PC-3 (cell line): Measurements from ENCODE around the gene RSL1D1. TPM values are rescaled to one million over a fixed set of nuclear protein-coding genes. Genes with fewer than 3 reads are reported as not detected.

Experiments used
- ATAC-seq: fragments of 200-7000 bp; cut with Tn5 transposase; 2 replicates; pipeline ENCODE4 v1.9.1; 2020; ENCODE audit warnings: mild to moderate bottlenecking, moderate library complexity
- BruUV-seq: library from RNA; stranded (reverse); fragments of 400-500 nt; replicated peaks from 2 replicates; lab custom pipeline; 2021; lab: Mats Ljungman, UMichigan
- CTCF ChIA-PET: fragments of 300-600 bp; sonication (Branson Sonifier 250); formaldehyde crosslinking; loops from one replicate; lab custom pipeline; 2022; ENCODE audit warnings: antibody characterized with exemption; lab: Charles Lee
- POLR2A ChIA-PET: fragments of 300-600 bp; sonication (Branson Sonifier 250); formaldehyde crosslinking; loops from one replicate; lab custom pipeline; 2022; ENCODE audit warnings: antibody characterized with exemption; ENCODE audit not compliant: unreplicated experiment; lab: Charles Lee
- DNase-seq: peaks from one replicate; pipeline ENCODE4 v3.0.0-alpha.2; 2015
- H2AFZ ChIP-seq: fragments of 300-600 bp; sonication (generic); 2 replicates; pipeline ENCODE4 v1.6.0; 2016; ENCODE audit warnings: antibody characterized with exemption, low read length
- H3F3A ChIP-seq: fragments of 300-600 bp; sonication (generic); one replicate; pipeline ENCODE4 v1.6.0; 2017; ENCODE audit warnings: antibody characterized with exemption, low read length, control low read depth, mild to moderate bottlenecking; ENCODE audit not compliant: unreplicated experiment
- H3K27ac ChIP-seq: fragments of 300-600 bp; sonication (generic); 2 replicates; pipeline ENCODE4 v1.5.1; 2016; ENCODE audit warnings: mild to moderate bottlenecking, low read length
- H3K27me3 ChIP-seq: fragments of 300-600 bp; sonication (generic); 2 replicates; pipeline ENCODE4 v1.6.1; 2016; ENCODE audit warnings: low read length, mixed read lengths
- H3K36me3 ChIP-seq: fragments of 300-600 bp; sonication (generic); 2 replicates; pipeline ENCODE4 v1.6.1; 2016; ENCODE audit warnings: low read depth, mixed run types, low read length, mixed read lengths
- H3K4me1 ChIP-seq: fragments of 300-600 bp; sonication (generic); 2 replicates; pipeline ENCODE4 v1.5.1; 2016; ENCODE audit warnings: low read length; ENCODE audit not compliant: insufficient read depth
- H3K4me2 ChIP-seq: fragments of 300-600 bp; sonication (generic); 2 replicates; pipeline ENCODE4 v1.6.0; 2016; ENCODE audit warnings: low read length
- H3K4me3 ChIP-seq: fragments of 300-600 bp; sonication (generic); 2 replicates; pipeline ENCODE4 v1.5.1; 2016; ENCODE audit warnings: mild to moderate bottlenecking, low read length, mixed read lengths
- H3K79me2 ChIP-seq: fragments of 300-600 bp; sonication (generic); 2 replicates; pipeline ENCODE4 v1.6.1; 2017; ENCODE audit warnings: low read length, mixed read lengths
- H3K9ac ChIP-seq: fragments of 300-600 bp; sonication (generic); 2 replicates; pipeline ENCODE4 v1.6.0; 2016; ENCODE audit warnings: mild to moderate bottlenecking, low read length
- H3K9me2 ChIP-seq: fragments of 300-600 bp; sonication (generic); replicated peaks from 2 replicates; pipeline ENCODE4 v1.6.1; 2016; ENCODE audit warnings: mixed run types, low read length, mixed read lengths
- H3K9me3 ChIP-seq: fragments of 300-600 bp; sonication (generic); 2 replicates; pipeline ENCODE4 v1.6.1; 2016; ENCODE audit warnings: low read length, mixed read lengths
- H4K20me1 ChIP-seq: fragments of 300-600 bp; sonication (generic); 2 replicates; pipeline ENCODE4 v1.6.1; 2016; ENCODE audit warnings: low read length, mixed read lengths
- EZH2 ChIP-seq: fragments of 300-600 bp; sonication (generic); IDR thresholded peaks from one replicate; pipeline ENCODE4 v1.6.1; 2017; ENCODE audit warnings: antibody characterized with exemption, mild to moderate bottlenecking, low read length; ENCODE audit not compliant: unreplicated experiment
- EZH2phosphoT487 ChIP-seq: fragments of 300-600 bp; sonication (generic); IDR thresholded peaks from 2 replicates; pipeline ENCODE4 v1.6.1; 2018; ENCODE audit warnings: mild to moderate bottlenecking, antibody characterized with exemption, low read length, borderline replicate concordance
- intact Hi-C: fragments of 100-400 bp; cut with micrococcal nuclease; formaldehyde crosslinking; loops from 2 replicates; pipeline ENCODE4 v1.9.0; 2023
- total RNA-seq: library from RNA; depleted of rRNA; stranded (reverse); fragments of >200 nt; gene quantifications from 2 replicates; pipeline ENCODE4 v1.2.3, GENCODE V29; 2014
- TF ChIP-seq, protein P1 (sequence below): fragments of 300-600 bp; sonication (generic); conservative IDR thresholded peaks from 2 replicates; pipeline ENCODE4 v1.5.1; 2017; ENCODE audit warnings: antibody characterized with exemption, low read depth, mild to moderate bottlenecking, low read length

Gene RSL1D1
- total RNA-seq, 1 experiment from 2014 or later = 75.9 TPM

DNA sequence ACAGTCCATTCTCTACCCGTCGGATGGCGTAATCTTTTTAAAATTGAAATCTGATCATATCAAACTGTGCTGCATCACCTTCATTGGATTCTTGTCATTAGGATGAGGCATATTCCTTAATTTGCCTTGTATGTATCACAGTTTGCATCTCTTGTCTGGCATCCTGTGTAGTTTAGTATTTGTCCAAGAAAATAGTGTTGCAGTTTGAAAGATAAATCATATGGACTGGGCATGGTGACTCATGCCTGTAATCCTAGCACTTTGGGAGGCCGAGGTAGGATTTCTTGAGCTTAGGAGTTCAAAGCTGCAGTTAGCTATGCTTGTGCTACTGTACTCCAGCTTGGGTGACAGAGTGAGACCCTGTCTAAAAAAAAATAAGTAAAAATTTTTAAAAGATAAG is 5.8 kb upstream of the RSL1D1 start:
- H3K79me2 ChIP-seq = peaks cover 74% of the 10 kb centered on the region
- H3K9me2 ChIP-seq = no peaks in the 10 kb centered on the region
- no peak overlapping the region for H3K9ac ChIP-seq
- 0 out of 2 replicates have a peak overlapping the region, but pooled peaks have one; percentile 23 for H3K4me2 ChIP-seq
- intact Hi-C loops = loop anchor here (10.0 kb wide), 1 partner anchor 58 kb away; the partner anchor contains the start of gene GSPT1
- BruUV-seq = no TSS peak
- H3K4me3 ChIP-seq = no peak overlapping the region
- POLR2A ChIA-PET = no interaction called here
- H2AFZ ChIP-seq = no peak overlapping the region
- no peaks in the 10 kb centered on the region; the same call in 1 of the 2 replicates for H3K4me1 ChIP-seq
- CTCF ChIA-PET = no interaction called here
- ATAC-seq (no peak; the same call in 1 of the 2 replicates), DNase-seq (peak; percentile 24)
- no peaks in the 10 kb centered on the region for H3K9me3 ChIP-seq
- TF ChIP-seq, protein P1, sequence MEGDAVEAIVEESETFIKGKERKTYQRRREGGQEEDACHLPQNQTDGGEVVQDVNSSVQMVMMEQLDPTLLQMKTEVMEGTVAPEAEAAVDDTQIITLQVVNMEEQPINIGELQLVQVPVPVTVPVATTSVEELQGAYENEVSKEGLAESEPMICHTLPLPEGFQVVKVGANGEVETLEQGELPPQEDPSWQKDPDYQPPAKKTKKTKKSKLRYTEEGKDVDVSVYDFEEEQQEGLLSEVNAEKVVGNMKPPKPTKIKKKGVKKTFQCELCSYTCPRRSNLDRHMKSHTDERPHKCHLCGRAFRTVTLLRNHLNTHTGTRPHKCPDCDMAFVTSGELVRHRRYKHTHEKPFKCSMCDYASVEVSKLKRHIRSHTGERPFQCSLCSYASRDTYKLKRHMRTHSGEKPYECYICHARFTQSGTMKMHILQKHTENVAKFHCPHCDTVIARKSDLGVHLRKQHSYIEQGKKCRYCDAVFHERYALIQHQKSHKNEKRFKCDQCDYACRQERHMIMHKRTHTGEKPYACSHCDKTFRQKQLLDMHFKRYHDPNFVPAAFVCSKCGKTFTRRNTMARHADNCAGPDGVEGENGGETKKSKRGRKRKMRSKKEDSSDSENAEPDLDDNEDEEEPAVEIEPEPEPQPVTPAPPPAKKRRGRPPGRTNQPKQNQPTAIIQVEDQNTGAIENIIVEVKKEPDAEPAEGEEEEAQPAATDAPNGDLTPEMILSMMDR = no peak
- TF ChIP-seq EZH2phosphoT487 (no peak), EZH2 (no peak)
- H3K36me3 ChIP-seq = no peaks in the 10 kb centered on the region
- no peaks in the 10 kb centered on the region for H3F3A ChIP-seq
- no peaks in the 10 kb centered on the region for H3K27me3 ChIP-seq
- H4K20me1 ChIP-seq = no peaks in the 10 kb centered on the region
- H3K27ac ChIP-seq = no peak overlapping the region

DNA sequence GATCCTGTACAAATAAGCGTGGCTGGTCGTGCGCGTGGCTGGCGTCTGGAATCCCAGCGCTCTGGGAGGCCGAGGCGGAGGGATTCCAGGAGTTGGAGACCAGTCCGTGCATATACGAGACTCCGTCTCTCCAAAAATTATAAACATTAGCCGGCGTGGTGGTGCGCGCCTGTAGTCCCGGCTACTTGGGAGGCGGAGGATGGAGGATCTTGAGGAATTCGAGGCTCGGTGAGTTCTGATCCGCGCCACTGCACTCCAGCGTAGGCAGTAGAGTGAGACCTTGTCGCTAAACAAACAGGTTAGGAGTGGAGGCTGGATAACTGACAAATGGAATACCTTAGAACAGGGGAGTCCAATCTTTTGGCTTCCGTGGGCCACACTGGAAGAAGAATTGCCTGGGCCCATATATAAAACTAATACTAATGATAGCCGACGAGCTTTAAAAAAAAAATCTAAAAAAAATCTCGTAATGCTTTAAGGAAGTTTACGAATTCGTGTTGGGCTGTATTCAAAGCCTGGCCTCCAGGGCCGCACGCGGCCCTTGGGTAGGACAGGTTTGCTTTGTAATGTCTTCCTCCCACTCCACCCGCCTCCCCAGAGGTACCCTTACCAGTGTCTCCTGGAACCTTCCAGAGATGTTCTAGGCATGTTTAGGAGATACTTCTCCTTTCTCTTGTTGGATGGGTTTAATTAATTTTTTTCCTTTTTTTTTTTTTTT is 909 bp upstream of the RSL1D1 start:
- TF ChIP-seq EZH2 = no peak
- no peak for TF ChIP-seq EZH2phosphoT487
- TF ChIP-seq, protein P1 = no peak
- Histone ChIP-seq H2AFZ (peak overlapping the region; percentile 86), H3K9me3 (no peaks in the 10 kb centered on the region), H3K9ac (peak overlapping the region; percentile 100), H3K27ac (peak overlapping the region; percentile 72), H3K36me3 (peaks cover 21% of the 10 kb centered on the region), H3K79me2 (peaks cover 96% of the 10 kb centered on the region), H3K4me2 (peak overlapping the region; percentile 99), H3F3A (no peaks in the 10 kb centered on the region), H3K9me2 (no peaks in the 10 kb centered on the region), H4K20me1 (peaks cover 30% of the 10 kb centered on the region), H3K4me1 (peaks cover 11% of the 10 kb centered on the region; the same call in 1 of the 2 replicates), H3K4me3 (peak overlapping the region; percentile 95), H3K27me3 (no peaks in the 10 kb centered on the region)
- peak; percentile 45 for ATAC-seq
- intact Hi-C loops = loop anchor here (10.0 kb wide), 1 partner anchor 63 kb away; the partner anchor contains the start of gene GSPT1
- ChIA-PET CTCF (no interaction called here), POLR2A (no interaction called here)
- BruUV-seq = no TSS peak
- DNase-seq = peak; percentile 25

DNA sequence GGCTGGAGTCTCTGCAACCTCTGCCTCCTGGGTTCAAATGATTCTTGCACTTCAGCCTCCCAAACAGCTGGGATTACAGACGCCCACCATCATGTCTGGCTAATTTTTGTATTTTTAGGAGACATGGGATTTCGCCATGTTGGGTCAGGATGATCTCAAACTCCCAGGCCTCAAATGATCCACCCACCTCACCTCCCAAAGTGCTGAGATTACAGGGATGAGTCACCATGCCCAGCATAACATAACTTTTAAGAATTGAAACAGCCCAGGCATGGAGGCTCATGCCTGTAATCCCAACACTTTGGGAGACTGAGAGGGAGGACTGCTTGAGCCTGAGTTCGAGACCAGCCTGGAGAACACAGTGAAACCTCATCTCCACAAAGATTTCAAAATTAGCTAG is 2.5 kb downstream of the RSL1D1 start:
- no peaks in the 10 kb centered on the region for H3F3A ChIP-seq
- H4K20me1 ChIP-seq = peaks cover 38% of the 10 kb centered on the region
- peak overlapping the region; percentile 95; the same call in 1 of the 2 replicates for H3K4me3 ChIP-seq
- ATAC-seq = no peak
- H3K4me2 ChIP-seq = peak overlapping the region; percentile 99; the same call in 1 of the 2 replicates
- H3K27me3 ChIP-seq = no peaks in the 10 kb centered on the region
- no peak for TF ChIP-seq EZH2phosphoT487
- no peak for TF ChIP-seq EZH2
- TF ChIP-seq, protein P1 = no peak
- DNase-seq = no peak
- no peaks in the 10 kb centered on the region for H3K9me3 ChIP-seq
- no TSS peak for BruUV-seq
- CTCF ChIA-PET = no interaction called here
- H3K36me3 ChIP-seq = peaks cover 51% of the 10 kb centered on the region
- POLR2A ChIA-PET = no interaction called here
- H2AFZ ChIP-seq = no peak overlapping the region
- no peak overlapping the region for H3K27ac ChIP-seq
- no peaks in the 10 kb centered on the region for H3K9me2 ChIP-seq
- intact Hi-C loops = no loop called here
- H3K79me2 ChIP-seq = peaks cover 88% of the 10 kb centered on the region
- H3K9ac ChIP-seq = no peak overlapping the region
- peaks cover 11% of the 10 kb centered on the region; the same call in 1 of the 2 replicates for H3K4me1 ChIP-seq
